ENCODE measurements around the gene IBA57.

The IBA57 gene

GRCh38 chr1:228165372-228166169 is at the start of gene IBA57:
TSS of gene IBA57 (plus strand) at chr1:228165804. CDS start at chr1:228165817, 13 bp downstream.
- DNase-seq = peak; percentile 96 to 100

- no peak for DNase-seq
These were observed 48.3 kb upstream of the IBA57 start for GRCh38 chr1:228117335-228117734.

GRCh38 chr1:228118040-228118439 is 47.6 kb upstream of the IBA57 start:
- DNase-seq = no peak

- no peak for DNase-seq
These were observed 45.3 kb upstream of the IBA57 start for GRCh38 chr1:228120351-228120750.

GRCh38 chr1:228120857-228121489 is 44.6 kb upstream of the IBA57 start:
- no peak for DNase-seq

- no peak for DNase-seq
These were observed 42.6 kb upstream of the IBA57 start for GRCh38 chr1:228122921-228123441.

- DNase-seq = no peak
These were observed 42.1 kb upstream of the IBA57 start for GRCh38 chr1:228123505-228123904.

- no peak for DNase-seq
These were observed 40.4 kb upstream of the IBA57 start for GRCh38 chr1:228125185-228125584.

GRCh38 chr1:228131766-228132165 is 33.8 kb upstream of the IBA57 start:
- no peak for DNase-seq

- DNase-seq = no peak
These were observed 31.0 kb upstream of the IBA57 start for GRCh38 chr1:228134591-228134990.

- DNase-seq = no peak
These were observed 28.7 kb upstream of the IBA57 start for GRCh38 chr1:228136901-228137300.

GRCh38 chr1:228139406-228139930 is 26.1 kb upstream of the IBA57 start:
- no peak for DNase-seq

- DNase-seq = peak; percentile 99 to 100
These were observed 25.5 kb upstream of the IBA57 start, which contains the start of gene GUK1 for GRCh38 chr1:228139931-228140723. TSS of gene GUK1 (plus strand) at chr1:228140279. CDS start at chr1:228140303, 24 bp downstream.

- DNase-seq = no peak
These were observed 24.8 kb upstream of the IBA57 start for GRCh38 chr1:228140724-228141225.

- DNase-seq = no peak
These were observed 24.2 kb upstream of the IBA57 start for GRCh38 chr1:228141226-228142044.

- DNase-seq = no peak
These were observed 23.4 kb upstream of the IBA57 start for GRCh38 chr1:228142155-228142691.

GRCh38 chr1:228142701-228143136 is 22.9 kb upstream of the IBA57 start:
- DNase-seq = no peak

GRCh38 chr1:228143480-228144192 is 22.0 kb upstream of the IBA57 start:
- DNase-seq = no peak

GRCh38 chr1:228144193-228144992 is 21.2 kb upstream of the IBA57 start:
- DNase-seq = no peak

- DNase-seq = no peak
These were observed 20.6 kb upstream of the IBA57 start for GRCh38 chr1:228144993-228145343.

Data from bone marrow (tissue), 2 donors.